ENCODE measurements around the gene MRPS22. TPM values are rescaled to one million over a fixed set of nuclear protein-coding genes. Genes with fewer than 3 reads are reported as not detected.

Gene MRPS22
- total and polyA plus RNA-seq, 9 of the 15 experiments (the other 6 are each of a cell fraction or from before 2014, with no cell fraction given): 148 to 397 (median 229) TPM

DNA sequence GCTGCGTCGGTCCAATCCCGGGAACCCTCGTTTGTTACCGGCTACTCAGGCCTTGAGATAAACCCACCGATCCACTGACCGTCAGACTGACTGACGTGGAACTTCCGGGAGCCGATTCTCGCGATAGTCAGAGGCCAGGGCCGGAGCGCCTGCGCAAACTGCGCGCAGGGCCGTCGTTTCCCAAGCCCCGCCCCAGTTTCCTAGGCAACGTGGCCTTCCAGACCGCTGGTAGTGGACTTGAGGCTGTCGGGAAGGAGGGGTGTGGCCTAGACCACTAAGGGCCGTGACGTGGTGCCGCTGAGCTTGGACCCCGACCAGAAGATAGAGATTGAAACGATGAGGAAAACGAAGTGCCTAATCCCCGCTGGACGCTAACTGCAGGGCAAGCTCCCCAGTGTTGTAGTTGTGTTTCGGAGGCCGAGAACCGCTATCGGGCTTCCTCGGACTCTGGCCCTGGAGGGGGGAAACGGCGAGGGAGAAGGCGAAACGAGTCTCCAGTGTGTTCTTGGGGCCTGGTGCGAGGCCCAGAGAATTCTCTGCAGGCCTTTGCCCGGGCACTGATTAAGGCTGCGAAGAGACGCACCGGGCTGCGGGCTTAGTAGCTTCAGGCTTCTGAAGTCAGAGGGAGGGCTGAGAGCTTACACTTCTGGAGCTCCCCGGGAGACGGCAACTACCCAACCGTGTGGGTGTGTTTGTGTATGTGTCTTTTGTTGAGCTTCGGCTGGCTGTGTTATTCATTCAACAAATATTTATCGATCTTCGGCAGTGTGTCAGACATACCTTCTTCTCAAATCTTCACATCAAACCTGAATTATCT, 45.9 kb downstream of the MRPS22 start, which contains the start of gene COPB2 (continued):
- TF ChIP-seq, protein P1, sequence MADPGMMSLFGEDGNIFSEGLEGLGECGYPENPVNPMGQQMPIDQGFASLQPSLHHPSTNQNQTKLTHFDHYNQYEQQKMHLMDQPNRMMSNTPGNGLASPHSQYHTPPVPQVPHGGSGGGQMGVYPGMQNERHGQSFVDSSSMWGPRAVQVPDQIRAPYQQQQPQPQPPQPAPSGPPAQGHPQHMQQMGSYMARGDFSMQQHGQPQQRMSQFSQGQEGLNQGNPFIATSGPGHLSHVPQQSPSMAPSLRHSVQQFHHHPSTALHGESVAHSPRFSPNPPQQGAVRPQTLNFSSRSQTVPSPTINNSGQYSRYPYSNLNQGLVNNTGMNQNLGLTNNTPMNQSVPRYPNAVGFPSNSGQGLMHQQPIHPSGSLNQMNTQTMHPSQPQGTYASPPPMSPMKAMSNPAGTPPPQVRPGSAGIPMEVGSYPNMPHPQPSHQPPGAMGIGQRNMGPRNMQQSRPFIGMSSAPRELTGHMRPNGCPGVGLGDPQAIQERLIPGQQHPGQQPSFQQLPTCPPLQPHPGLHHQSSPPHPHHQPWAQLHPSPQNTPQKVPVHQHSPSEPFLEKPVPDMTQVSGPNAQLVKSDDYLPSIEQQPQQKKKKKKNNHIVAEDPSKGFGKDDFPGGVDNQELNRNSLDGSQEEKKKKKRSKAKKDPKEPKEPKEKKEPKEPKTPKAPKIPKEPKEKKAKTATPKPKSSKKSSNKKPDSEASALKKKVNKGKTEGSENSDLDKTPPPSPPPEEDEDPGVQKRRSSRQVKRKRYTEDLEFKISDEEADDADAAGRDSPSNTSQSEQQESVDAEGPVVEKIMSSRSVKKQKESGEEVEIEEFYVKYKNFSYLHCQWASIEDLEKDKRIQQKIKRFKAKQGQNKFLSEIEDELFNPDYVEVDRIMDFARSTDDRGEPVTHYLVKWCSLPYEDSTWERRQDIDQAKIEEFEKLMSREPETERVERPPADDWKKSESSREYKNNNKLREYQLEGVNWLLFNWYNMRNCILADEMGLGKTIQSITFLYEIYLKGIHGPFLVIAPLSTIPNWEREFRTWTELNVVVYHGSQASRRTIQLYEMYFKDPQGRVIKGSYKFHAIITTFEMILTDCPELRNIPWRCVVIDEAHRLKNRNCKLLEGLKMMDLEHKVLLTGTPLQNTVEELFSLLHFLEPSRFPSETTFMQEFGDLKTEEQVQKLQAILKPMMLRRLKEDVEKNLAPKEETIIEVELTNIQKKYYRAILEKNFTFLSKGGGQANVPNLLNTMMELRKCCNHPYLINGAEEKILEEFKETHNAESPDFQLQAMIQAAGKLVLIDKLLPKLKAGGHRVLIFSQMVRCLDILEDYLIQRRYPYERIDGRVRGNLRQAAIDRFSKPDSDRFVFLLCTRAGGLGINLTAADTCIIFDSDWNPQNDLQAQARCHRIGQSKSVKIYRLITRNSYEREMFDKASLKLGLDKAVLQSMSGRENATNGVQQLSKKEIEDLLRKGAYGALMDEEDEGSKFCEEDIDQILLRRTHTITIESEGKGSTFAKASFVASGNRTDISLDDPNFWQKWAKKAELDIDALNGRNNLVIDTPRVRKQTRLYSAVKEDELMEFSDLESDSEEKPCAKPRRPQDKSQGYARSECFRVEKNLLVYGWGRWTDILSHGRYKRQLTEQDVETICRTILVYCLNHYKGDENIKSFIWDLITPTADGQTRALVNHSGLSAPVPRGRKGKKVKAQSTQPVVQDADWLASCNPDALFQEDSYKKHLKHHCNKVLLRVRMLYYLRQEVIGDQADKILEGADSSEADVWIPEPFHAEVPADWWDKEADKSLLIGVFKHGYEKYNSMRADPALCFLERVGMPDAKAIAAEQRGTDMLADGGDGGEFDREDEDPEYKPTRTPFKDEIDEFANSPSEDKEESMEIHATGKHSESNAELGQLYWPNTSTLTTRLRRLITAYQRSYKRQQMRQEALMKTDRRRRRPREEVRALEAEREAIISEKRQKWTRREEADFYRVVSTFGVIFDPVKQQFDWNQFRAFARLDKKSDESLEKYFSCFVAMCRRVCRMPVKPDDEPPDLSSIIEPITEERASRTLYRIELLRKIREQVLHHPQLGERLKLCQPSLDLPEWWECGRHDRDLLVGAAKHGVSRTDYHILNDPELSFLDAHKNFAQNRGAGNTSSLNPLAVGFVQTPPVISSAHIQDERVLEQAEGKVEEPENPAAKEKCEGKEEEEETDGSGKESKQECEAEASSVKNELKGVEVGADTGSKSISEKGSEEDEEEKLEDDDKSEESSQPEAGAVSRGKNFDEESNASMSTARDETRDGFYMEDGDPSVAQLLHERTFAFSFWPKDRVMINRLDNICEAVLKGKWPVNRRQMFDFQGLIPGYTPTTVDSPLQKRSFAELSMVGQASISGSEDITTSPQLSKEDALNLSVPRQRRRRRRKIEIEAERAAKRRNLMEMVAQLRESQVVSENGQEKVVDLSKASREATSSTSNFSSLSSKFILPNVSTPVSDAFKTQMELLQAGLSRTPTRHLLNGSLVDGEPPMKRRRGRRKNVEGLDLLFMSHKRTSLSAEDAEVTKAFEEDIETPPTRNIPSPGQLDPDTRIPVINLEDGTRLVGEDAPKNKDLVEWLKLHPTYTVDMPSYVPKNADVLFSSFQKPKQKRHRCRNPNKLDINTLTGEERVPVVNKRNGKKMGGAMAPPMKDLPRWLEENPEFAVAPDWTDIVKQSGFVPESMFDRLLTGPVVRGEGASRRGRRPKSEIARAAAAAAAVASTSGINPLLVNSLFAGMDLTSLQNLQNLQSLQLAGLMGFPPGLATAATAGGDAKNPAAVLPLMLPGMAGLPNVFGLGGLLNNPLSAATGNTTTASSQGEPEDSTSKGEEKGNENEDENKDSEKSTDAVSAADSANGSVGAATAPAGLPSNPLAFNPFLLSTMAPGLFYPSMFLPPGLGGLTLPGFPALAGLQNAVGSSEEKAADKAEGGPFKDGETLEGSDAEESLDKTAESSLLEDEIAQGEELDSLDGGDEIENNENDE (IDR thresholded peaks at IDR 0.05; ENCODE audit: low read depth, low read length): no peak
- TF ChIP-seq ZNF77 (CRISPR knock-in tag; IDR thresholded peaks at IDR 0.05): no peak
- TF ChIP-seq, protein P2, sequence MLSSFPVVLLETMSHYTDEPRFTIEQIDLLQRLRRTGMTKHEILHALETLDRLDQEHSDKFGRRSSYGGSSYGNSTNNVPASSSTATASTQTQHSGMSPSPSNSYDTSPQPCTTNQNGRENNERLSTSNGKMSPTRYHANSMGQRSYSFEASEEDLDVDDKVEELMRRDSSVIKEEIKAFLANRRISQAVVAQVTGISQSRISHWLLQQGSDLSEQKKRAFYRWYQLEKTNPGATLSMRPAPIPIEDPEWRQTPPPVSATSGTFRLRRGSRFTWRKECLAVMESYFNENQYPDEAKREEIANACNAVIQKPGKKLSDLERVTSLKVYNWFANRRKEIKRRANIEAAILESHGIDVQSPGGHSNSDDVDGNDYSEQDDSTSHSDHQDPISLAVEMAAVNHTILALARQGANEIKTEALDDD (IDR thresholded peaks at IDR 0.05): peak; percentile 65
- peak; percentile 77; the same call in 1 of the 2 replicates for TF ChIP-seq CC2D1A (IDR thresholded peaks at IDR 0.05)
- no peak for TF ChIP-seq SRSF9 (IDR thresholded peaks at IDR 0.05; ENCODE audit: borderline replicate concordance, low read depth, low read length)
- no peak for TF ChIP-seq PHB2 (IDR thresholded peaks at IDR 0.05; ENCODE audit: low read depth)
- TF ChIP-seq KDM5B (IDR thresholded peaks at IDR 0.05; ENCODE audit: insufficient replicate concordance, low read depth, low read length): peak; percentile 75
- TF ChIP-seq, protein P3, sequence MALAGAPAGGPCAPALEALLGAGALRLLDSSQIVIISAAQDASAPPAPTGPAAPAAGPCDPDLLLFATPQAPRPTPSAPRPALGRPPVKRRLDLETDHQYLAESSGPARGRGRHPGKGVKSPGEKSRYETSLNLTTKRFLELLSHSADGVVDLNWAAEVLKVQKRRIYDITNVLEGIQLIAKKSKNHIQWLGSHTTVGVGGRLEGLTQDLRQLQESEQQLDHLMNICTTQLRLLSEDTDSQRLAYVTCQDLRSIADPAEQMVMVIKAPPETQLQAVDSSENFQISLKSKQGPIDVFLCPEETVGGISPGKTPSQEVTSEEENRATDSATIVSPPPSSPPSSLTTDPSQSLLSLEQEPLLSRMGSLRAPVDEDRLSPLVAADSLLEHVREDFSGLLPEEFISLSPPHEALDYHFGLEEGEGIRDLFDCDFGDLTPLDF (CRISPR knock-in tag; IDR thresholded peaks at IDR 0.05): no peak
- TF ChIP-seq ZNF134 (CRISPR knock-in tag; conservative IDR thresholded peaks at IDR 0.05): no peak
- TF ChIP-seq, protein P4, sequence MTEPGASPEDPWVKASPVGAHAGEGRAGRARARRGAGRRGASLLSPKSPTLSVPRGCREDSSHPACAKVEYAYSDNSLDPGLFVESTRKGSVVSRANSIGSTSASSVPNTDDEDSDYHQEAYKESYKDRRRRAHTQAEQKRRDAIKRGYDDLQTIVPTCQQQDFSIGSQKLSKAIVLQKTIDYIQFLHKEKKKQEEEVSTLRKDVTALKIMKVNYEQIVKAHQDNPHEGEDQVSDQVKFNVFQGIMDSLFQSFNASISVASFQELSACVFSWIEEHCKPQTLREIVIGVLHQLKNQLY (CRISPR knock-in tag; conservative IDR thresholded peaks at IDR 0.05): no peak
